K562 (cell line): ENCODE measurements around the gene CHST2. TPM values are rescaled to one million over a fixed set of nuclear protein-coding genes. Genes with fewer than 3 reads are reported as not detected.

Experiments used
- ATAC-seq: fragments of 200-7000 bp; cut with Tn5 transposase; 3 replicates; pipeline ENCODE4 v1.9.1; 2020; ENCODE audit warnings: moderate library complexity
- BruUV-seq: library from RNA; stranded (reverse); fragments of 400-500 nt; replicated peaks from 2 replicates; lab custom pipeline; 2021; lab: Mats Ljungman, UMichigan
- CTCF ChIA-PET: fragments of 300-600 bp; formaldehyde crosslinking; extraction: SDS; loops from one replicate; lab custom pipeline; 2021; ENCODE audit warnings: low intra/inter-chr PET ratio; lab: Yijun Ruan, JAX
- POLR2A ChIA-PET: fragments of 300-600, 350-650 bp; sonication (Branson Sonifier 250); formaldehyde crosslinking; extraction: SDS; loops from one replicate; lab custom pipeline; 2021; ENCODE audit warnings: antibody characterized with exemption, inconsistent platforms; lab: Yijun Ruan, JAX
- DNase-seq, 4 experiments: peaks; one replicate each; pipeline versions ENCODE4 v3.0.0 to v3.0.0-alpha.2; 2011 to 2018; ENCODE audit warnings: low spot score in 3 of 4, mixed read lengths in 3 of 4; ENCODE audit errors: extremely low read depth in 1 of 4
- FAIRE-seq: peaks from 2 replicates; lab custom pipeline; 2011; peaks lifted over from hg19 to GRCh38; lab: Jason Lieb, UNC
- H2AFZ ChIP-seq: 2 replicates; pipeline ENCODE4 v1.6.0; 2011; ENCODE audit warnings: low read depth, low read length, control low read depth, inconsistent platforms
- H3K27ac ChIP-seq: fragments of 200-600 bp; 3 replicates; pipeline ENCODE4 v1.8.0; 2011; ENCODE audit warnings: low read depth, mild to moderate bottlenecking, control low read depth, inconsistent platforms, low read length, moderate library complexity, mixed read lengths; ENCODE audit errors: extremely low read depth
- H3K27me3 ChIP-seq, 2 experiments: fragments of 300-600 bp in 1 of 2; 2 replicates in 1 of 2; 3 replicates in 1 of 2; pipeline versions ENCODE4 v1.6.0 to v1.8.0; 2011; ENCODE audit warnings: inconsistent platforms in 2 of 2, low read length in 2 of 2, mild to moderate bottlenecking in 1 of 2, mixed read lengths in 1 of 2, moderate library complexity in 1 of 2; ENCODE audit not compliant: control insufficient read depth in 2 of 2, insufficient read depth in 2 of 2
- H3K36me3 ChIP-seq: fragments of 300-600 bp; 3 replicates; pipeline ENCODE4 v1.8.0; 2011; ENCODE audit warnings: mild to moderate bottlenecking, low read length, inconsistent platforms; ENCODE audit not compliant: control insufficient read depth, insufficient read depth
- H3K4me1 ChIP-seq, 2 experiments: fragments of 200-600 bp in 1 of 2; replicated peaks in 1 of 2; 2 replicates in 1 of 2; 3 replicates in 1 of 2; pipeline versions ENCODE4 v1.5.1 to v1.8.0; 2011; ENCODE audit warnings: inconsistent platforms in 2 of 2, low read length in 2 of 2, mild to moderate bottlenecking in 1 of 2, mixed read lengths in 1 of 2, moderate library complexity in 1 of 2; ENCODE audit not compliant: control insufficient read depth in 2 of 2, insufficient read depth in 2 of 2
- H3K4me2 ChIP-seq: 2 replicates; pipeline ENCODE4 v1.6.1; 2011; ENCODE audit warnings: low read length, control low read depth, inconsistent platforms, mixed read lengths; ENCODE audit not compliant: insufficient read depth
- H3K4me3 ChIP-seq: fragments of 200-600 bp; sonication (generic), shearing (Covaris generic); 2 replicates; pipeline ENCODE4 v1.5.1; 2016; ENCODE audit warnings: control low read depth, inconsistent platforms
- H3K79me2 ChIP-seq: fragments of 200-600 bp; 3 replicates; pipeline ENCODE4 v1.8.0; 2011; ENCODE audit warnings: low read length, inconsistent platforms; ENCODE audit not compliant: control insufficient read depth, insufficient read depth
- H3K9ac ChIP-seq, 2 experiments: 2 replicates each; pipeline versions ENCODE4 v1.6.0 to v1.6.1; 2011; ENCODE audit warnings: low read depth in 2 of 2, low read length in 2 of 2, control low read depth in 1 of 2, inconsistent platforms in 1 of 2, mild to moderate bottlenecking in 1 of 2, mixed read lengths in 1 of 2; ENCODE audit not compliant: insufficient read depth in 1 of 2
- H3K9me1 ChIP-seq: one replicate; pipeline ENCODE4 v1.6.0; 2011; ENCODE audit warnings: inconsistent platforms, mild to moderate bottlenecking, low read length, moderate library complexity; ENCODE audit not compliant: control insufficient read depth, insufficient read depth
- H3K9me3 ChIP-seq: replicated peaks from 2 replicates; pipeline ENCODE4 v1.5.1; 2011; ENCODE audit warnings: low read depth, low read length, inconsistent platforms; ENCODE audit not compliant: control insufficient read depth, insufficient read depth
- H4K20me1 ChIP-seq: replicated peaks from 2 replicates; pipeline ENCODE4 v1.6.1; 2011; ENCODE audit warnings: low read length, inconsistent platforms, mixed read lengths; ENCODE audit not compliant: control insufficient read depth, insufficient read depth
- AFF1 ChIP-seq, 2 experiments: fragments of 450-650 bp; IDR thresholded peaks; 2 replicates each; pipeline ENCODE4 v1.6.1; 2018; ENCODE audit warnings: mild to moderate bottlenecking in 2 of 2, low read depth in 1 of 2; ENCODE audit not compliant: partially characterized antibody in 2 of 2
- BCL6 ChIP-seq: fragments of 250-450 bp; sonication (Bioruptor Pico); IDR thresholded peaks from 2 replicates; pipeline ENCODE4 v1.4.0; 2020
- CLOCK ChIP-seq: fragments of 250-450 bp; sonication (Bioruptor Pico); IDR thresholded peaks from 2 replicates; pipeline ENCODE4 v1.4.0; 2020; ENCODE audit warnings: mild to moderate bottlenecking, moderate library complexity, borderline replicate concordance
- ETV1 ChIP-seq: fragments of 450-650 bp; conservative IDR thresholded peaks from 2 replicates; pipeline ENCODE4 v1.6.1; 2016; ENCODE audit warnings: missing genetic modification characterization, control low read depth, low read depth, missing compliant biosample characterization
- HNRNPH1 ChIP-seq: fragments of 200-400 bp; formaldehyde crosslinking; optimal IDR thresholded peaks from 2 replicates; pipeline ENCODE3; 2017; ENCODE audit warnings: low read depth, mild to moderate bottlenecking, low read length, moderate library complexity
- KLF13 ChIP-seq: fragments of 450-650 bp; IDR thresholded peaks from 2 replicates; pipeline ENCODE4 v1.6.1; 2016; ENCODE audit warnings: missing genetic modification characterization, low read depth, mild to moderate bottlenecking, missing compliant biosample characterization, moderate library complexity, borderline replicate concordance
- L3MBTL2 ChIP-seq: fragments of 450-650 bp; IDR thresholded peaks from 2 replicates; pipeline ENCODE4 v1.6.1; 2016; ENCODE audit warnings: mild to moderate bottlenecking, moderate library complexity
- MBD2 ChIP-seq: sonication (generic); IDR thresholded peaks from 2 replicates; pipeline ENCODE4 v1.6.1; 2016; ENCODE audit warnings: low read depth, borderline replicate concordance
- MEF2A ChIP-seq: IDR thresholded peaks from 2 replicates; pipeline ENCODE4 v1.6.1; 2011; ENCODE audit warnings: low read depth, mild to moderate bottlenecking, low read length, moderate library complexity; ENCODE audit not compliant: control insufficient read depth
- MEIS2 ChIP-seq: fragments of 450-650 bp; IDR thresholded peaks from 2 replicates; pipeline ENCODE4 v1.6.1; 2014; ENCODE audit warnings: mild to moderate bottlenecking; ENCODE audit not compliant: partially characterized antibody
- NBN ChIP-seq: fragments of 450-650 bp; IDR thresholded peaks from 2 replicates; pipeline ENCODE4 v1.6.1; 2016; ENCODE audit warnings: low read depth, mild to moderate bottlenecking
- NCOA2 ChIP-seq, 2 experiments: fragments of 450-650 bp; IDR thresholded peaks; 2 replicates each; pipeline ENCODE4 v1.6.1; 2018; ENCODE audit warnings: mild to moderate bottlenecking in 2 of 2, moderate library complexity in 1 of 2; ENCODE audit not compliant: partially characterized antibody in 2 of 2
- RNF2 ChIP-seq: sonication (generic); IDR thresholded peaks from 2 replicates; pipeline ENCODE4 v1.6.1; 2016
- SAP30 ChIP-seq: fragments of 200-600 bp; sonication (generic); IDR thresholded peaks from 2 replicates; pipeline ENCODE4 v1.6.1; 2012; ENCODE audit warnings: borderline replicate concordance, low read depth, mild to moderate bottlenecking, moderate library complexity, low read length, control low read depth, inconsistent platforms; ENCODE audit not compliant: insufficient read depth, poor library complexity, severe bottlenecking
- SUPT5H ChIP-seq: fragments of 450-650 bp; IDR thresholded peaks from 2 replicates; pipeline ENCODE4 v1.6.1; 2016
- XRCC5 ChIP-seq: fragments of 200-400 bp; formaldehyde crosslinking; IDR thresholded peaks from 2 replicates; pipeline ENCODE4 v1.6.1; 2017; ENCODE audit warnings: low read depth, mild to moderate bottlenecking, low read length
- ZNF134 ChIP-seq: fragments of 250-450 bp; sonication (Bioruptor Pico); conservative IDR thresholded peaks from 2 replicates; pipeline ENCODE4 v1.4.0; 2020
- ZNF316 ChIP-seq: fragments of 450-650 bp; IDR thresholded peaks from 2 replicates; pipeline ENCODE4 v1.6.1; 2016
- ZNF384 ChIP-seq: IDR thresholded peaks from 2 replicates; pipeline ENCODE4 v1.6.1; 2012; ENCODE audit warnings: low read depth, low read length, improper control_type of control experiment
- WGBS: fragments of 100-300 bp; shearing (Covaris generic); methylation state at CpG from one replicate; pipeline ENCODE4 v1.1.6; 2016; ENCODE audit warnings: low coverage, mixed read lengths; ENCODE audit not compliant: insufficient coverage; ENCODE audit errors: missing lambda C conversion rate; 5-methylcytosine and 5-hydroxymethylcytosine counted together
- in situ Hi-C: fragments of 300-500 bp; cut with MboI; formaldehyde crosslinking; loops from 4 replicates; pipeline ENCODE4 v1.15.0; 2018; ENCODE audit warnings: inconsistent platforms, mixed read lengths
- intact Hi-C: fragments of 100-400 bp; cut with micrococcal nuclease; formaldehyde crosslinking; loops from 2 replicates; pipeline ENCODE4 v1.14.2; 2022
- polyA plus RNA-seq, 8 experiments: library from polyadenylated mRNA; depleted of rRNA in 4 of 8; stranded (reverse) in 5 of 8; unstranded in 3 of 8; fragments of >200 nt; fragmentation: Nextera tagmentation in 2 of 8; fragmentation: Illumina TruSeq in 1 of 8; extraction: Ambion mirVana in 2 of 8; extraction: Trizol in 1 of 8; gene quantifications; 2 replicates each; pipeline versions ENCODE4 v1.2.1 to v1.2.3, GENCODE V29; 2011 to 2014; ENCODE audit warnings: inconsistent platforms in 1 of 8, missing spikeins in 1 of 8
- total RNA-seq, 7 experiments: library from RNA; depleted of rRNA in 6 of 7; stranded (reverse); fragments of >200 nt in 6 of 7; fragmentation: Illumina TruSeq in 2 of 7; extraction: Trizol in 2 of 7; gene quantifications; 2 replicates each; pipeline versions ENCODE4 v1.2.1 to v1.2.3, GENCODE V29; 2011 to 2021; ENCODE audit warnings: low replicate concordance in 1 of 7

Gene CHST2
- total and polyA plus RNA-seq, 9 of the 15 experiments (the other 6 are each of a cell fraction or from before 2014, with no cell fraction given), result 3.4 to 60.3 (median 13.9) TPM

DNA sequence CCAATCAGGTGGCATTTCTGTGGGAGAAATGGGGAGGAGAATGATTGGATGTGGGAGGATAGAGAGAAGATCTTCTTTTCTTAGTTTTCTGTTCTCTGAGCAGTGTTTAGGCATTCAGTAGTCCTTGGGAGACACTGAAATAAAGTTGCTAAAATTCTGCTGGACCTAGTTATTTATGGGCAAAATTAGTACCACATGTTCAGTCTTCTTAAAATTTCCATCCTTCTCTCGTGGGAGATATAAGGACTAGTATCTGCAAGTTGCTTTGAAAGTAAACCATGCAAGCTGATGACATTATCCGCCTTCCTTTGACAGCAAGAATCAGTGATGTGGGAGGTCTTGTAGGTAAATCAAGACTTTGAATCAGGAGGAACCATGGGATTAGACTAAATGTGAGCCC, 19.9 kb upstream of the CHST2 start:
- H3K4me3 ChIP-seq, result no peak overlapping the region
- peak overlapping the region; percentile 64 for H2AFZ ChIP-seq
- WGBS, result 53% methylated on average over 2 of the region's 2 CpGs
- intact Hi-C loops, result no loop called here
- H3K27ac ChIP-seq, result no peak overlapping the region
- FAIRE-seq, result no peak
- H4K20me1 ChIP-seq, result no peaks in the 10 kb centered on the region
- CTCF ChIA-PET, result no interaction called here
- POLR2A ChIA-PET, result interaction anchor here (0.8 to 1.3 kb wide), 2 partner anchors 40 to 43 kb away, joined by 3 to 4 read pairs; no protein-coding TSS in a partner anchor
- H3K4me2 ChIP-seq, result no peak overlapping the region
- H3K9me1 ChIP-seq, result no peaks in the 10 kb centered on the region
- H3K36me3 ChIP-seq, result no peaks in the 10 kb centered on the region
- H3K9me3 ChIP-seq, result peaks cover 12% of the 10 kb centered on the region
- H3K27me3 ChIP-seq, result no peaks in the 10 kb centered on the region
- H3K4me1 ChIP-seq, result peaks cover 0 to 4% of the 10 kb centered on the region in 2 experiments; a peak in 2 of 5 replicates
- DNase-seq, result no peak
- in situ Hi-C loops, result no loop called here
- no TSS peak for BruUV-seq
- no peak overlapping the region for H3K9ac ChIP-seq
- no peaks in the 10 kb centered on the region for H3K79me2 ChIP-seq
- ATAC-seq, result no peak
- TF ChIP-seq MBD2 (no peak), ETV1 (tag) (no peak), BCL6 (CRISPR knock-in tag) (no peak), NBN (no peak), NCOA2 (IDR thresholded peaks at IDR 0.05; ENCODE audit: partially characterized antibody in 2 of 2) (no peak), MEIS2 (no peak), HNRNPH1 (no peak), L3MBTL2 (no peak), ZNF384 (no peak), SUPT5H (no peak), XRCC5 (no peak), KLF13 (tag) (no peak), RNF2 (no peak), ZNF316 (no peak), MEF2A (no peak), CLOCK (no peak), SAP30 (no peak), ZNF134 (no peak), AFF1 (IDR thresholded peaks at IDR 0.05; ENCODE audit: low read depth in 1 of 2, partially characterized antibody in 2 of 2) (no peak)
